Prostate gland (tissue), 1 donor: Measurements from ENCODE around the gene IGF1R.

Experiments
- POLR2A ChIP-seq: fragments of 450-650 bp; IDR thresholded peaks from one replicate; pipeline ENCODE4 v1.6.1; 2016; ENCODE audit warnings: antibody characterized with exemption, mild to moderate bottlenecking
- POLR2AphosphoS5 ChIP-seq: sonication (generic); formaldehyde crosslinking; IDR thresholded peaks from one replicate; pipeline ENCODE4 v1.6.1; 2017; ENCODE audit warnings: antibody characterized with exemption

- TF ChIP-seq POLR2A (no peak), POLR2AphosphoS5 (no peak)
These were observed 302.7 kb downstream of the IGF1R start for GRCh38 chr15:98951004-98951403.
